ENCODE results near the gene HNRNPA2B1. TPM values are rescaled to one million over a fixed set of nuclear protein-coding genes. Genes with fewer than 3 reads are reported as not detected.
A peak's percentile ranks its signal among the peaks of the same experiment; 100 is the strongest.
"Not testable (repeated sequence)": the region's sequence is repeated elsewhere in the genome, so short reads cannot be mapped to it uniquely, and the experiment has no call there.

Gene HNRNPA2B1
- total RNA-seq, 1 donor from 2014 or later: 484 TPM

DNA sequence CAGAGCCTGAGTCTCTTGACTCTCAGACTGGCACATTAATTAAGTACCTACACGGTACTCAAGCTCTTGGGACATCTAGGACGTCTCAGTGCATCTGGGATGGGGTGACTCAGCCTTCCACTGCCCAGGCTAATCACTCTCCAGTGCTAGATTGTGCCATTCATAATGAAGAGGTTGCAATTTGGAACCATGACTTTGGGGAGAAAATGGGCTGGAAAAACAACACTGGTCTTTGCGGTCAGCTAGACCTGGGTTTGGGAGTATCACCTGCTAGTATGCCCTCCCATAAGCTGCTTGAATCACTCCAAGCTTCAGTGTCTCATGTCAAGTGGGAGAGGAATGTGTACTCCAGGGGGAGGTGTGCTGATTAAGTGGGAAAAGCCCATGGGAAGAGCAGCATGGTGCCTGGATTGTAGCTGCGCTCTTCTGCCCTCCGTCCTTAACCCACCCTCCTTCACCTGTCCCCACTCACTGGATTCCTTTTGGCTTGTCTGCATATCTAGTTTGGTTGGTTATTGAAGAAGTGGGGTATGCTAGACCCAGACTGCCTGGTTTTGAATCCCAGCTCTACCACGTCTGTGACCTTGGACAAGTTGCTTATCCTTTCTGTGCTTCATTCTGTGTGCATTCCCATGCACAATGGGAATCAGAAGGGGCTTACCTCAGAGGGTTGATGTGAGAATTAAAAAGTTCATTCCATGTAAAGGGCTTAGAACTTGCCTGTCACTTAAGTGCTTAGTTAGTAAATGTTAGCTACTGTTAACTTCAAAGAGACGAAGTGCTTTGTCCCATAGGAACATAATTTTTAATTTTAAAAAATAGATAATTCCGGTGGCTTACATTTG lies 44.8 kb downstream of the HNRNPA2B1 start:
- peak overlapping the region; percentile 9 for H3K4me3 Mint-ChIP-seq (ENCODE audit: unreplicated experiment)
- peaks cover 27% of the 10 kb centered on the region for H3K27me3 Mint-ChIP-seq (ENCODE audit: unreplicated experiment)
- DNase-seq (ENCODE audit: extremely low spot score, unreplicated experiment): no peak
- H3K4me1 Mint-ChIP-seq (ENCODE audit: unreplicated experiment): peaks cover 30% of the 10 kb centered on the region
- H3K36me3 Mint-ChIP-seq (ENCODE audit: unreplicated experiment): no peaks in the 10 kb centered on the region
- no peak overlapping the region for H3K27ac Mint-ChIP-seq (ENCODE audit: unreplicated experiment)
- H3K9me3 Mint-ChIP-seq (ENCODE audit: unreplicated experiment): no peaks in the 10 kb centered on the region
- no peak for TF ChIP-seq CTCF (IDR thresholded peaks at IDR 0.05)

GRCh38 chr7:26153823-26154783 lies 46.4 kb downstream of the HNRNPA2B1 start:
- Mint-ChIP-seq H3K27ac (ENCODE audit: unreplicated experiment) (no peak overlapping the region), H3K27me3 (ENCODE audit: unreplicated experiment) (peaks cover 40% of the 10 kb centered on the region), H3K36me3 (ENCODE audit: unreplicated experiment) (no peaks in the 10 kb centered on the region), H3K9me3 (ENCODE audit: unreplicated experiment) (no peaks in the 10 kb centered on the region), H3K4me1 (ENCODE audit: unreplicated experiment) (peaks cover 30% of the 10 kb centered on the region), H3K4me3 (ENCODE audit: unreplicated experiment) (peak overlapping the region; percentile 47)
- no peak for DNase-seq (ENCODE audit: extremely low spot score, unreplicated experiment)
- no peak for TF ChIP-seq CTCF (IDR thresholded peaks at IDR 0.05)

DNA sequence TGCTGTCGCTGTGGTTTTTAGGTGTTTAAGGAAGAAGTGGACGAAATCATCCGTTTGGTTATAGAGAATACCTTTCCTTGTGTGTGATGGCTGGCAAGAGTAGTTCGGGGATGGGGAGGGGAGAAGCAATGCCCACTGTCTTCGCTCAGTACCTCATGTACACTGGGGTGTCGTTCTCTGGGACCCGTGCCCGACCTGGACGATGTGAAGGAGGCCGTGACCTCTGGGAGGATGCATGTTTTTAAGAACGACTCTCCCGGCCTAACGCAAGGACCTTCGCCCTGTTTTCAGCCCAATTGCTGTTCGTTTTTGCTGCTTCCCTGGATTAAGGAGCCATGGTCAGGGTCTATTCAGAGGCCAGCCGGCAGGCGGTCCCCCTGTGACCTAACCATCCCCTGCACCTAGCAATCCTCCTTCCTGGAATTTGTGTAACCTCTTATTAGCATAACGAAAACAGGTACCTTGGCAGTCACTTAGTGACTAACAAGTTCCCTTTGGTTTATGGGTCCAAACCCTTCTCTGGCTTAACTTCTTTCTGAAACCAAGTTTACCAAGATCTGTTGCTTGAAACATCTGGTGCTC lies 47.2 kb downstream of the HNRNPA2B1 start:
- peak overlapping the region; percentile 47 for H3K4me3 Mint-ChIP-seq (ENCODE audit: unreplicated experiment)
- H3K4me1 Mint-ChIP-seq (ENCODE audit: unreplicated experiment): peaks cover 30% of the 10 kb centered on the region
- no peaks in the 10 kb centered on the region for H3K9me3 Mint-ChIP-seq (ENCODE audit: unreplicated experiment)
- H3K27ac Mint-ChIP-seq (ENCODE audit: unreplicated experiment): no peak overlapping the region
- no peaks in the 10 kb centered on the region for H3K36me3 Mint-ChIP-seq (ENCODE audit: unreplicated experiment)
- peaks cover 42% of the 10 kb centered on the region for H3K27me3 Mint-ChIP-seq (ENCODE audit: unreplicated experiment)
- no peak for DNase-seq (ENCODE audit: extremely low spot score, unreplicated experiment)
- no peak for TF ChIP-seq CTCF (IDR thresholded peaks at IDR 0.05)

GRCh38 chr7:26152782-26153240 lies 47.7 kb downstream of the HNRNPA2B1 start:
- H3K36me3 Mint-ChIP-seq (ENCODE audit: unreplicated experiment): not testable (repeated sequence)

DNA sequence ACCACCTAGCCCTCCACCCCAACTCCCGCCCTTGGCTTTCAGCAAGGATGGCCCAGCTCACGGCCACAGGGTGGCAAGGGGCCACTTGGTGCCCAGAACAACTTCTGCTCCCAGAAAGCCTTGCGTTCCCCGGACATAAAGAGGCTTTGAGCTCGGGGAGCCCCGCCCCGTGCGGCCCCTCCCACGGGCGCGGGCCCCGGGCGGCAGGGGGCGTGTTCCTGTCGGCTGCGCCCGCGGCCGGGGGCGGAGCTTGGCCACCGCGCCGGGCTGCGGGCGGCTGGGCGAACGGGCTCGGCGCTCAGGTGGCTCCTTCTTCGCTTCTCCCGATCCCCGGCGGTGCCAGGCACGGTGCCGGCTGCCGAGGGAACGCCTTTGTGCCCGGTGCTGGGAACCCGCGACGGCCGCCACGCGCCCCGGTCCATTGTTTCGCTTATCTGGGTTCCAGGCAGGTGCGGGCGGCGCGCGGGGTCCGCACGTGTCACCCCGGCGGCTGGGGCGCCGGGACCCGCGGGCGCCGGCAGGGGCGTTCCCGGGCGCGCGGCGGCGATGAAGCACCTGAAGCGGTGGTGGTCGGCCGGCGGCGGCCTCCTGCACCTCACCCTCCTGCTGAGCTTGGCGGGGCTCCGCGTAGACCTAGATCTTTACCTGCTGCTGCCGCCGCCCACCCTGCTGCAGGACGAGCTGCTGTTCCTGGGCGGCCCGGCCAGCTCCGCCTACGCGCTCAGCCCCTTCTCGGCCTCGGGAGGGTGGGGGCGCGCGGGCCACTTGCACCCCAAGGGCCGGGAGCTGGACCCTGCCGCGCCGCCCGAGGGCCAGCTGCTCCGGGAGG lies 48.4 kb downstream of the HNRNPA2B1 start, which contains the start of gene NFE2L3:
Gene NFE2L3 (plus strand): TSS at position 246 of the 829 bp plus-strand sequence. CDS start 301 bp downstream, at position 547.
- DNase-seq (ENCODE audit: extremely low spot score, unreplicated experiment): peak; percentile 83
- no peaks in the 10 kb centered on the region for H3K9me3 Mint-ChIP-seq (ENCODE audit: unreplicated experiment)
- no peaks in the 10 kb centered on the region for H3K36me3 Mint-ChIP-seq (ENCODE audit: unreplicated experiment)
- peaks cover 42% of the 10 kb centered on the region for H3K27me3 Mint-ChIP-seq (ENCODE audit: unreplicated experiment)
- no peak within 1 kb of the TSS for H3K27ac Mint-ChIP-seq (ENCODE audit: unreplicated experiment)
- TF ChIP-seq CTCF (IDR thresholded peaks at IDR 0.05): peak; percentile 9
- H3K4me3 Mint-ChIP-seq (ENCODE audit: unreplicated experiment): peak within 1 kb of the TSS; percentile 57
- peaks cover 30% of the 10 kb centered on the region for H3K4me1 Mint-ChIP-seq (ENCODE audit: unreplicated experiment)

More at GRCh38 chr7:26152782-26153240, 47.7 kb downstream of the HNRNPA2B1 start:
- not testable (repeated sequence) for DNase-seq (ENCODE audit: extremely low spot score, unreplicated experiment); H3K9me3 Mint-ChIP-seq (ENCODE audit: unreplicated experiment); H3K27ac Mint-ChIP-seq (ENCODE audit: unreplicated experiment)
- Mint-ChIP-seq H3K4me3 (ENCODE audit: unreplicated experiment) (peak overlapping the region; percentile 47), H3K4me1 (ENCODE audit: unreplicated experiment) (peaks cover 30% of the 10 kb centered on the region), H3K27me3 (ENCODE audit: unreplicated experiment) (peaks cover 42% of the 10 kb centered on the region)
